ENCODE measurements around the gene VWA7. TPM values are rescaled to one million over a fixed set of nuclear protein-coding genes. Genes with fewer than 3 reads are reported as not detected.

Gene VWA7
- total RNA-seq, 1 experiment from 2014 or later = 0.34 TPM

- Histone ChIP-seq H3K4me2 (ENCODE audit: low read depth, low read length, poor library complexity, severe bottlenecking) (no peak within 1 kb of the TSS), H3K4me3 (ENCODE audit: low read length) (no peak within 1 kb of the TSS)
These were observed 53.7 kb downstream of the VWA7 start, which contains the start of gene MPIG6B for GRCh38 chr6:31723245-31723979. MPIG6B (plus strand) TSS chr6:31723373; CDS start chr6:31723384, 11 bp downstream.

GRCh38 chr6:31722173-31722572, 55.0 kb downstream of the VWA7 start:
- Histone ChIP-seq H3K27me3 (ENCODE audit: low read length) (no peaks in the 10 kb centered on the region), H3K4me2 (ENCODE audit: low read depth, low read length, poor library complexity, severe bottlenecking) (no peak overlapping the region), H2AFZ (ENCODE audit: low read length) (no peak overlapping the region), H3K4me1 (ENCODE audit: low read length) (peaks cover 16% of the 10 kb centered on the region), H3K4me3 (ENCODE audit: low read length) (no peak overlapping the region), H3K9me2 (replicated peaks; ENCODE audit: insufficient read depth, low read length) (no peaks in the 10 kb centered on the region), H3K36me3 (ENCODE audit: insufficient read depth, low read length) (no peaks in the 10 kb centered on the region), H3K27ac (ENCODE audit: low read length) (no peak overlapping the region), H3K9me3 (ENCODE audit: low read length) (no peaks in the 10 kb centered on the region), H3K9ac (ENCODE audit: low read length) (no peak overlapping the region), H3K79me2 (ENCODE audit: low read length) (no peaks in the 10 kb centered on the region), H4K20me1 (ENCODE audit: insufficient read depth, low read depth, low read length) (no peaks in the 10 kb centered on the region)
- DNase-seq = no peak

More at GRCh38 chr6:31723245-31723979, 53.7 kb downstream of the VWA7 start, which contains the start of gene MPIG6B:
- Histone ChIP-seq H3K27me3 (ENCODE audit: low read length) (no peaks in the 10 kb centered on the region), H3K27ac (ENCODE audit: low read length) (no peak within 1 kb of the TSS), H3K4me1 (ENCODE audit: low read length) (peaks cover 20% of the 10 kb centered on the region), H3K9me3 (ENCODE audit: low read length) (no peaks in the 10 kb centered on the region), H3K36me3 (ENCODE audit: insufficient read depth, low read length) (no peaks in the 10 kb centered on the region), H3K79me2 (ENCODE audit: low read length) (no peaks in the 10 kb centered on the region), H3K9ac (ENCODE audit: low read length) (no peak within 1 kb of the TSS), H2AFZ (ENCODE audit: low read length) (no peak within 1 kb of the TSS), H4K20me1 (ENCODE audit: insufficient read depth, low read depth, low read length) (no peaks in the 10 kb centered on the region), H3K9me2 (replicated peaks; ENCODE audit: insufficient read depth, low read length) (no peaks in the 10 kb centered on the region)
- DNase-seq = no peak

GRCh38 chr6:31721351-31722020, 55.6 kb downstream of the VWA7 start, which contains the start of gene LY6G6C:
LY6G6C (minus strand) TSS chr6:31721746; CDS start chr6:31721679, 67 bp downstream.
- no peak within 1 kb of the TSS for H3K27ac ChIP-seq (ENCODE audit: low read length)
- H3K4me1 ChIP-seq (ENCODE audit: low read length) = peaks cover 9% of the 10 kb centered on the region
- no peaks in the 10 kb centered on the region for H4K20me1 ChIP-seq (ENCODE audit: insufficient read depth, low read depth, low read length)
- H3K27me3 ChIP-seq (ENCODE audit: low read length) = no peaks in the 10 kb centered on the region
- no peaks in the 10 kb centered on the region for H3K9me3 ChIP-seq (ENCODE audit: low read length)
- DNase-seq = no peak
- H3K9me2 ChIP-seq (replicated peaks; ENCODE audit: insufficient read depth, low read length) = no peaks in the 10 kb centered on the region
- H3K4me3 ChIP-seq (ENCODE audit: low read length) = no peak within 1 kb of the TSS
- H3K9ac ChIP-seq (ENCODE audit: low read length) = no peak within 1 kb of the TSS
- no peaks in the 10 kb centered on the region for H3K79me2 ChIP-seq (ENCODE audit: low read length)
- H3K4me2 ChIP-seq (ENCODE audit: low read depth, low read length, poor library complexity, severe bottlenecking) = no peak within 1 kb of the TSS
- H2AFZ ChIP-seq (ENCODE audit: low read length) = no peak within 1 kb of the TSS
- no peaks in the 10 kb centered on the region for H3K36me3 ChIP-seq (ENCODE audit: insufficient read depth, low read length)

GRCh38 chr6:31720196-31720770, 56.8 kb downstream of the VWA7 start:
- H3K4me2 ChIP-seq (ENCODE audit: low read depth, low read length, poor library complexity, severe bottlenecking) = no peak overlapping the region
- H4K20me1 ChIP-seq (ENCODE audit: insufficient read depth, low read depth, low read length) = no peaks in the 10 kb centered on the region
- no peak for DNase-seq
- no peaks in the 10 kb centered on the region for H3K9me2 ChIP-seq (replicated peaks; ENCODE audit: insufficient read depth, low read length)
- H3K79me2 ChIP-seq (ENCODE audit: low read length) = no peaks in the 10 kb centered on the region
- no peaks in the 10 kb centered on the region for H3K9me3 ChIP-seq (ENCODE audit: low read length)
- no peak overlapping the region for H2AFZ ChIP-seq (ENCODE audit: low read length)
- no peak overlapping the region for H3K4me3 ChIP-seq (ENCODE audit: low read length)
- H3K4me1 ChIP-seq (ENCODE audit: low read length) = peaks cover 8% of the 10 kb centered on the region
- H3K27me3 ChIP-seq (ENCODE audit: low read length) = no peaks in the 10 kb centered on the region
- no peak overlapping the region for H3K9ac ChIP-seq (ENCODE audit: low read length)
- H3K36me3 ChIP-seq (ENCODE audit: insufficient read depth, low read length) = no peaks in the 10 kb centered on the region
- no peak overlapping the region for H3K27ac ChIP-seq (ENCODE audit: low read length)

GRCh38 chr6:31719001-31719400, 58.1 kb downstream of the VWA7 start:
- no peak for DNase-seq
- Histone ChIP-seq H3K9me3 (ENCODE audit: low read length) (no peaks in the 10 kb centered on the region), H2AFZ (ENCODE audit: low read length) (no peak overlapping the region), H3K4me2 (ENCODE audit: low read depth, low read length, poor library complexity, severe bottlenecking) (no peak overlapping the region), H3K9ac (ENCODE audit: low read length) (no peak overlapping the region), H4K20me1 (ENCODE audit: insufficient read depth, low read depth, low read length) (no peaks in the 10 kb centered on the region), H3K27ac (ENCODE audit: low read length) (no peak overlapping the region), H3K4me3 (ENCODE audit: low read length) (no peak overlapping the region), H3K27me3 (ENCODE audit: low read length) (no peaks in the 10 kb centered on the region), H3K4me1 (ENCODE audit: low read length) (peaks cover 8% of the 10 kb centered on the region), H3K79me2 (ENCODE audit: low read length) (no peaks in the 10 kb centered on the region), H3K36me3 (ENCODE audit: insufficient read depth, low read length) (no peaks in the 10 kb centered on the region), H3K9me2 (replicated peaks; ENCODE audit: insufficient read depth, low read length) (no peaks in the 10 kb centered on the region)

- DNase-seq = no peak
- Histone ChIP-seq H3K36me3 (ENCODE audit: insufficient read depth, low read length) (no peaks in the 10 kb centered on the region), H3K4me2 (ENCODE audit: low read depth, low read length, poor library complexity, severe bottlenecking) (no peak overlapping the region), H3K9me2 (replicated peaks; ENCODE audit: insufficient read depth, low read length) (no peaks in the 10 kb centered on the region), H3K27ac (ENCODE audit: low read length) (no peak overlapping the region), H3K79me2 (ENCODE audit: low read length) (no peaks in the 10 kb centered on the region), H3K9ac (ENCODE audit: low read length) (no peak overlapping the region), H3K9me3 (ENCODE audit: low read length) (no peaks in the 10 kb centered on the region), H3K4me1 (ENCODE audit: low read length) (peaks cover 8% of the 10 kb centered on the region), H3K27me3 (ENCODE audit: low read length) (no peaks in the 10 kb centered on the region), H2AFZ (ENCODE audit: low read length) (no peak overlapping the region; the same call in 1 of the 2 replicates), H4K20me1 (ENCODE audit: insufficient read depth, low read depth, low read length) (no peaks in the 10 kb centered on the region), H3K4me3 (ENCODE audit: low read length) (no peak overlapping the region)
These were observed 58.9 kb downstream of the VWA7 start for GRCh38 chr6:31718265-31718664.

- peak; percentile 74 for DNase-seq
- no peak overlapping the region; the same call in 1 of the 2 replicates for H3K4me3 ChIP-seq (ENCODE audit: low read length)
- no peak overlapping the region for H3K27ac ChIP-seq (ENCODE audit: low read length)
- peak overlapping the region; percentile 89; the same call in 1 of the 2 replicates for H2AFZ ChIP-seq (ENCODE audit: low read length)
- H4K20me1 ChIP-seq (ENCODE audit: insufficient read depth, low read depth, low read length) = no peaks in the 10 kb centered on the region
- H3K36me3 ChIP-seq (ENCODE audit: insufficient read depth, low read length) = no peaks in the 10 kb centered on the region
- peaks cover 8% of the 10 kb centered on the region for H3K4me1 ChIP-seq (ENCODE audit: low read length)
- H3K9ac ChIP-seq (ENCODE audit: low read length) = peak overlapping the region; percentile 46; the same call in 1 of the 2 replicates
- no peaks in the 10 kb centered on the region for H3K27me3 ChIP-seq (ENCODE audit: low read length)
- no peaks in the 10 kb centered on the region for H3K79me2 ChIP-seq (ENCODE audit: low read length)
- H3K9me3 ChIP-seq (ENCODE audit: low read length) = no peaks in the 10 kb centered on the region
- no peaks in the 10 kb centered on the region for H3K9me2 ChIP-seq (replicated peaks; ENCODE audit: insufficient read depth, low read length)
- peak overlapping the region; percentile 32 for H3K4me2 ChIP-seq (ENCODE audit: low read depth, low read length, poor library complexity, severe bottlenecking)
These were observed 59.5 kb downstream of the VWA7 start for GRCh38 chr6:31717499-31718222.

All from Karpas-422 (cell line).